ENCODE data around the gene ZNF107. TPM values are rescaled to one million over a fixed set of nuclear protein-coding genes. Genes with fewer than 3 reads are reported as not detected.

Gene ZNF107
- total and polyA plus RNA-seq, 2 of the 13 experiments (the other 11 are each of a cell fraction or from before 2014, with no cell fraction given): 2.5 to 5.4 TPM

DNA sequence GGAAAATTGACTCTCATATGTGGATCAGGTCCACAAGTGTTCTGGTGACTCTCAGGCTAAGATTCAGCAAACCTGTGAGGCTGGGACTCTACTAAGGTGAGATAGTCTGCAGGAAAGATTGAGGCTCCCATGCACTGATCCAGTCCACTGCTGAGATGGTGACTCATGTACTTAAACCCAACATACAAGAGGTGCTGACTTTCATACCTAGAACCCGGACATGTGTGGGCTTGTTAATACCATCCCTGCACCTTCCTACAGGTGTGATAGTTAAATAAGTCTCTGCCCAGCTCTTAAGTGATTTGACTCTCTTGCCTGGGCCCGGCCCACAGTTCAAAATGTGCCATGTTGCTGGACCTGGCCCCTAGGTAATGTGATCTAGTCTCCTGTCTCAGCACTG, 27.1 kb upstream of the ZNF107 start:
- Histone ChIP-seq H3K27ac (ENCODE audit: extremely low read length, insufficient read depth, low read length) (no peak overlapping the region), H3K4me2 (ENCODE audit: low read depth, low read length) (no peak overlapping the region), H3K4me3 (replicated peaks in 1 of 3; ENCODE audit: insufficient read depth in 1 of 3, low read depth in 2 of 3, low read length in 3 of 3) (no peak overlapping the region), H3K9ac (ENCODE audit: insufficient read depth, low read depth, low read length) (no peak overlapping the region), H4K20me1 (ENCODE audit: insufficient read depth, low read length) (no peaks in the 10 kb centered on the region), H3K4me1 (ENCODE audit: insufficient read depth, low read length) (no peaks in the 10 kb centered on the region; the same call in 1 of the 2 replicates), H2AFZ (ENCODE audit: low read length) (no peak overlapping the region), H3K27me3 (ENCODE audit: control insufficient read depth in 1 of 2, insufficient read depth in 2 of 2, low read length in 2 of 2) (no peaks in the 10 kb centered on the region), H3K79me2 (ENCODE audit: insufficient read depth, low read length) (no peaks in the 10 kb centered on the region), H3K36me3 (replicated peaks in 1 of 2; ENCODE audit: control insufficient read depth in 1 of 2, insufficient read depth in 2 of 2, low read length in 2 of 2) (no peaks in the 10 kb centered on the region), H3K9me3 (ENCODE audit: low read length) (no peaks in the 10 kb centered on the region; the same call in 1 of the 2 replicates)
- no TSS peak for BruUV-seq (replicated peaks)
- ChIA-PET POLR2A (no interaction called here), CTCF (ENCODE audit: low intra/inter-chr PET ratio, low total read pairs) (no interaction called here)
- ATAC-seq: no peak
- TF ChIP-seq SRSF9 (IDR thresholded peaks at IDR 0.05; ENCODE audit: borderline replicate concordance, insufficient read depth, low read depth, low read length, poor library complexity, severe bottlenecking) (no peak), DR1 (CRISPR knock-in tag; IDR thresholded peaks at IDR 0.05) (no peak), AHR (CRISPR knock-in tag; IDR thresholded peaks at IDR 0.05) (no peak), BCL6 (CRISPR knock-in tag; IDR thresholded peaks at IDR 0.05) (no peak), ZSCAN22 (CRISPR knock-in tag; IDR thresholded peaks at IDR 0.05) (no peak), ATRX (CRISPR knock-in tag; IDR thresholded peaks at IDR 0.05; ENCODE audit: borderline replicate concordance) (no peak), RAD21 (CRISPR knock-in tag; IDR thresholded peaks at IDR 0.05) (no peak), TCF7 (IDR thresholded peaks at IDR 0.05; ENCODE audit: low read depth) (no peak), NKX3-1 (CRISPR knock-in tag; IDR thresholded peaks at IDR 0.05) (no peak)
- TF ChIP-seq, protein P1, sequence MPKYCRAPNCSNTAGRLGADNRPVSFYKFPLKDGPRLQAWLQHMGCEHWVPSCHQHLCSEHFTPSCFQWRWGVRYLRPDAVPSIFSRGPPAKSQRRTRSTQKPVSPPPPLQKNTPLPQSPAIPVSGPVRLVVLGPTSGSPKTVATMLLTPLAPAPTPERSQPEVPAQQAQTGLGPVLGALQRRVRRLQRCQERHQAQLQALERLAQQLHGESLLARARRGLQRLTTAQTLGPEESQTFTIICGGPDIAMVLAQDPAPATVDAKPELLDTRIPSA (CRISPR knock-in tag; IDR thresholded peaks at IDR 0.05; ENCODE audit: borderline replicate concordance): no peak
- TF ChIP-seq, protein P2, sequence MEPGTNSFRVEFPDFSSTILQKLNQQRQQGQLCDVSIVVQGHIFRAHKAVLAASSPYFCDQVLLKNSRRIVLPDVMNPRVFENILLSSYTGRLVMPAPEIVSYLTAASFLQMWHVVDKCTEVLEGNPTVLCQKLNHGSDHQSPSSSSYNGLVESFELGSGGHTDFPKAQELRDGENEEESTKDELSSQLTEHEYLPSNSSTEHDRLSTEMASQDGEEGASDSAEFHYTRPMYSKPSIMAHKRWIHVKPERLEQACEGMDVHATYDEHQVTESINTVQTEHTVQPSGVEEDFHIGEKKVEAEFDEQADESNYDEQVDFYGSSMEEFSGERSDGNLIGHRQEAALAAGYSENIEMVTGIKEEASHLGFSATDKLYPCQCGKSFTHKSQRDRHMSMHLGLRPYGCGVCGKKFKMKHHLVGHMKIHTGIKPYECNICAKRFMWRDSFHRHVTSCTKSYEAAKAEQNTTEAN (CRISPR knock-in tag; conservative IDR thresholded peaks at IDR 0.05): no peak
- no CpG with 5 or more reads among the region's 2 CpGs for WGBS (ENCODE audit: low lambda C conversion rate)
- DNase-seq (ENCODE audit: low spot score): no peak
- in situ Hi-C loops (cut with HindIII; ENCODE audit: extremely low pct_ligation_motif_present, low pct_unique_long_range_greater_than_20kb): no loop called here
- intact Hi-C loops (cut with micrococcal nuclease; ENCODE audit: unreplicated experiment): no loop called here
- FAIRE-seq: no peak
